ENCODE data around the gene POLN. TPM values are rescaled to one million over a fixed set of nuclear protein-coding genes. Genes with fewer than 3 reads are reported as not detected.

The POLN gene
- total and polyA plus RNA-seq, 2 experiments from 2014 or later, result 1.8 to 4.0 TPM

- Mint-ChIP-seq H3K27me3 (ENCODE audit: insufficient read depth, low read depth, poor library complexity) (peaks cover 22% of the 10 kb centered on the region), H3K27ac (no peak overlapping the region), H3K9me3 (peaks cover 3% of the 10 kb centered on the region; the same call in 2 of the 3 replicates), H3K36me3 (ENCODE audit: low read depth) (peaks cover 3% of the 10 kb centered on the region; the same call in 1 of the 3 replicates), H3K4me3 (no peak overlapping the region), H3K4me1 (peaks cover 2% of the 10 kb centered on the region; the same call in 1 of the 3 replicates)
- Histone ChIP-seq H3K36me3 (ENCODE audit: insufficient read depth) (no peaks in the 10 kb centered on the region; the same call in 1 of the 2 replicates), H3K9me2 (ENCODE audit: insufficient read depth) (no peaks in the 10 kb centered on the region), H3K4me1 (ENCODE audit: insufficient read depth) (no peaks in the 10 kb centered on the region), H3K27me3 (ENCODE audit: insufficient read depth) (peaks cover 75% of the 10 kb centered on the region), H3F3A (replicated peaks; ENCODE audit: low read depth) (no peaks in the 10 kb centered on the region), H4K20me1 (replicated peaks; ENCODE audit: insufficient read depth) (no peaks in the 10 kb centered on the region; the same call in 1 of the 2 replicates), H3K4me2 (no peak overlapping the region), H2AFZ (no peak overlapping the region), H3K4me3 (no peak overlapping the region), H3K79me2 (replicated peaks; ENCODE audit: insufficient read depth) (no peaks in the 10 kb centered on the region), H3K27ac (ENCODE audit: low read depth) (no peak overlapping the region)
- DNase-seq (ENCODE audit: low spot score) (no peak), ATAC-seq (no peak)
- no peak for TF ChIP-seq REST (IDR thresholded peaks at IDR 0.05; ENCODE audit: unreplicated experiment)
- no peak for TF ChIP-seq CTCF (conservative IDR thresholded peaks at IDR 0.05; ENCODE audit: low read depth in 2 of 2)
- TF ChIP-seq NANOG (IDR thresholded peaks at IDR 0.05; ENCODE audit: borderline replicate concordance), result no peak
- no peak for TF ChIP-seq ETS1 (IDR thresholded peaks at IDR 0.05)
These were observed 197.8 kb downstream of the POLN start for GRCh38 chr4:2044119-2044485.

GRCh38 chr4:2043396-2044118, 198.4 kb downstream of the POLN start:
- H3K4me3 ChIP-seq, result no peak overlapping the region
- Mint-ChIP-seq H3K9me3 (peaks cover 3% of the 10 kb centered on the region; the same call in 2 of the 3 replicates), H3K27ac (no peak overlapping the region), H3K4me1 (peaks cover 2% of the 10 kb centered on the region; the same call in 1 of the 3 replicates), H3K36me3 (ENCODE audit: low read depth) (peaks cover 3% of the 10 kb centered on the region; the same call in 1 of the 3 replicates), H3K4me3 (no peak overlapping the region), H3K27me3 (ENCODE audit: insufficient read depth, low read depth, poor library complexity) (peaks cover 26% of the 10 kb centered on the region)
- no peaks in the 10 kb centered on the region for H3K9me2 ChIP-seq (ENCODE audit: insufficient read depth)
- DNase-seq (ENCODE audit: low spot score), result no peak
- H3K27ac ChIP-seq (ENCODE audit: low read depth), result no peak overlapping the region
- peaks cover 81% of the 10 kb centered on the region for H3K27me3 ChIP-seq (ENCODE audit: insufficient read depth)
- no peaks in the 10 kb centered on the region; the same call in 1 of the 2 replicates for H3K36me3 ChIP-seq (ENCODE audit: insufficient read depth)
- H2AFZ ChIP-seq, result no peak overlapping the region
- no peaks in the 10 kb centered on the region; the same call in 1 of the 2 replicates for H4K20me1 ChIP-seq (replicated peaks; ENCODE audit: insufficient read depth)
- ATAC-seq, result no peak
- H3K79me2 ChIP-seq (replicated peaks; ENCODE audit: insufficient read depth), result no peaks in the 10 kb centered on the region
- no peaks in the 10 kb centered on the region for H3F3A ChIP-seq (replicated peaks; ENCODE audit: low read depth)
- no peak overlapping the region for H3K4me2 ChIP-seq
- H3K4me1 ChIP-seq (ENCODE audit: insufficient read depth), result no peaks in the 10 kb centered on the region
- TF ChIP-seq JUNB (IDR thresholded peaks at IDR 0.05; ENCODE audit: unreplicated experiment) (no peak), EZH2 (IDR thresholded peaks at IDR 0.05; ENCODE audit: low read depth, unreplicated experiment) (no peak), ZNF462 (CRISPR knock-in tag; IDR thresholded peaks at IDR 0.05) (no peak), STAT1 (IDR thresholded peaks at IDR 0.05; ENCODE audit: unreplicated experiment) (no peak)
